GM12878 (cell line): ENCODE data around the gene BBLN. TPM values are rescaled to one million over a fixed set of nuclear protein-coding genes. Genes with fewer than 3 reads are reported as not detected.

Source experiments
- BCL11A ChIP-seq: IDR thresholded peaks from 2 replicates; pipeline ENCODE4 v1.6.1; 2011; ENCODE audit warnings: low read depth, low read length
- BHLHE40 ChIP-seq, 2 experiments: fragments of 450-650 bp in 1 of 2; IDR thresholded peaks; 2 replicates each; pipeline ENCODE4 v1.6.1; 2011 to 2017; ENCODE audit warnings: low read depth in 2 of 2, borderline replicate concordance in 1 of 2, improper control_type of control experiment in 1 of 2, low read length in 1 of 2, mild to moderate bottlenecking in 1 of 2
- CREM ChIP-seq: IDR thresholded peaks from 2 replicates; pipeline ENCODE4 v1.6.1; 2014; ENCODE audit warnings: antibody characterized with exemption, low read depth
- ETV6 ChIP-seq, 2 experiments: fragments of 450-650 bp in 1 of 2; IDR thresholded peaks in 1 of 2; conservative IDR thresholded peaks in 1 of 2; 2 replicates each; pipeline ENCODE4 v1.6.1; 2014; ENCODE audit warnings: antibody characterized with exemption in 1 of 2, borderline replicate concordance in 1 of 2, low read depth in 1 of 2, mild to moderate bottlenecking in 1 of 2, moderate library complexity in 1 of 2
- KLF5 ChIP-seq: fragments of 450-650 bp; IDR thresholded peaks from 2 replicates; pipeline ENCODE4 v1.6.1; 2014; ENCODE audit warnings: mild to moderate bottlenecking; ENCODE audit not compliant: partially characterized antibody
- LARP7 ChIP-seq: fragments of 450-650 bp; IDR thresholded peaks from 2 replicates; pipeline ENCODE4 v1.6.1; 2017; ENCODE audit warnings: mild to moderate bottlenecking
- NR2C1 ChIP-seq: fragments of 450-650 bp; IDR thresholded peaks from 2 replicates; pipeline ENCODE4 v1.6.1; 2017; ENCODE audit warnings: antibody characterized with exemption, mild to moderate bottlenecking, moderate library complexity
- NR2F1 ChIP-seq: fragments of 450-650 bp; conservative IDR thresholded peaks from 2 replicates; pipeline ENCODE4 v1.6.1; 2017; ENCODE audit warnings: mild to moderate bottlenecking
- RBBP5 ChIP-seq: fragments of 200-600 bp; sonication (generic); conservative IDR thresholded peaks from 2 replicates; pipeline ENCODE4 v1.6.1; 2016
- SIN3A ChIP-seq: IDR thresholded peaks from 2 replicates; pipeline ENCODE4 v1.6.1; 2012; ENCODE audit warnings: low read depth, low read length, improper control_type of control experiment
- SMARCA5 ChIP-seq: fragments of 450-650 bp; IDR thresholded peaks from 2 replicates; pipeline ENCODE4 v1.6.1; 2017; ENCODE audit warnings: mild to moderate bottlenecking
- SRF ChIP-seq, 2 experiments: IDR thresholded peaks; 2 replicates each; pipeline ENCODE4 v1.6.1; 2011; ENCODE audit warnings: low read depth in 2 of 2, low read length in 2 of 2, mild to moderate bottlenecking in 1 of 2, moderate library complexity in 1 of 2
- TBL1XR1 ChIP-seq: IDR thresholded peaks from 2 replicates; pipeline ENCODE4 v1.6.1; 2012; ENCODE audit warnings: low read depth, low read length, improper control_type of control experiment
- ZNF207 ChIP-seq: fragments of 450-650 bp; IDR thresholded peaks from 2 replicates; pipeline ENCODE4 v1.6.1; 2014; ENCODE audit warnings: antibody characterized with exemption, mild to moderate bottlenecking, borderline replicate concordance
- ZSCAN29 ChIP-seq: fragments of 450-650 bp; IDR thresholded peaks from 2 replicates; pipeline ENCODE4 v1.6.1; 2017; ENCODE audit warnings: mild to moderate bottlenecking, moderate library complexity
- polyA plus RNA-seq, 11 experiments: library from polyadenylated mRNA; depleted of rRNA in 4 of 11; unstranded in 6 of 11; stranded (reverse) in 5 of 11; fragments of >200 nt; fragmentation: Nextera tagmentation in 4 of 11; fragmentation: Illumina TruSeq in 1 of 11; extraction: Ambion mirVana in 4 of 11; extraction: Trizol in 1 of 11; gene quantifications; 1 replicate in 1 of 11; 2 replicates in 10 of 11; pipeline versions ENCODE4 v1.2.1 to v1.2.3, GENCODE V29; 2011 to 2016; ENCODE audit warnings: inconsistent platforms in 2 of 11, missing spikeins in 2 of 11, low read depth in 1 of 11
- total RNA-seq, 4 experiments: library from RNA; depleted of rRNA in 3 of 4; stranded (reverse); fragments of >200 nt in 3 of 4; fragmentation: Illumina TruSeq in 1 of 4; extraction: Trizol in 1 of 4; gene quantifications; 2 replicates each; pipeline versions ENCODE4 v1.2.1 to v1.2.3, GENCODE V29; 2013 to 2021
- TF ChIP-seq, protein P1 (sequence below): fragments of 450-650 bp; IDR thresholded peaks from 2 replicates; pipeline ENCODE4 v1.6.1; 2017; ENCODE audit warnings: low read depth, mild to moderate bottlenecking, moderate library complexity
- TF ChIP-seq, protein P2 (sequence below), 3 experiments: IDR thresholded peaks in 2 of 3; conservative IDR thresholded peaks in 1 of 3; 2 replicates each; pipeline ENCODE4 v1.5.1; 2011; ENCODE audit warnings: low read depth in 3 of 3, low read length in 3 of 3, mild to moderate bottlenecking in 3 of 3, control low read depth in 2 of 3, moderate library complexity in 2 of 3, inconsistent platforms in 1 of 3, mixed read lengths in 1 of 3; ENCODE audit not compliant: control insufficient read depth in 2 of 3, insufficient read depth in 1 of 3; ENCODE audit errors: extremely low read depth in 1 of 3
- TF ChIP-seq, protein P3 (sequence below): fragments of 450-650 bp; IDR thresholded peaks from 2 replicates; pipeline ENCODE4 v1.6.1; 2017; ENCODE audit warnings: mild to moderate bottlenecking, moderate library complexity
- TF ChIP-seq, protein P4 (sequence below): fragments of 450-650 bp; formaldehyde crosslinking; IDR thresholded peaks from 2 replicates; pipeline ENCODE4 v1.5.0; 2022; ENCODE audit warnings: mild to moderate bottlenecking, missing genetic modification characterization

BBLN gene
- total and polyA plus RNA-seq, 10 of the 15 experiments (the other 5 are each of a cell fraction or from before 2014, with no cell fraction given), result 3.8 to 194 (median 66.2) TPM

DNA sequence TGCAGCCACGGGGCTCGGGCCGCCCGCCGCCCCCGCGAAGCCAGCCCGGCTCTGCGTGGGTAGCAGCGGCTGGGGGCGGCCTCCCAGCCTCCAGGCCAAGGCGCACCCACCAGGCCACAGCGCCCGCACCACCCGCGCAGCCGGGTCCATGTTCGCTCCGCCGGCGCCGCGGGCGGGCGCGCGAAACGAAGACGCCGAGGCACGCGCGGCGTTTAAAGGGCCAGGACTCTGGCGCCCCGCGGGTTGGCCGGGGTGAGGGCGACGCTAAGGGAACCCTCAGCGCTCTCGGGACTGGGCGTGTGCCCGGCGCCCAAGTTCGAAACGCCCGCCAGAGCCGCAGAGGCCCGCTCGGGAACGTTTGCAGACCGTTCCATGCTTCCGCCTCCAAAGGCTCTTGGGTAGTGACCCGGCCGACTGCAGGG, 32.5 kb upstream of the BBLN start, which contains the start of gene PTGES2 (continued):
- TF ChIP-seq, protein P1, sequence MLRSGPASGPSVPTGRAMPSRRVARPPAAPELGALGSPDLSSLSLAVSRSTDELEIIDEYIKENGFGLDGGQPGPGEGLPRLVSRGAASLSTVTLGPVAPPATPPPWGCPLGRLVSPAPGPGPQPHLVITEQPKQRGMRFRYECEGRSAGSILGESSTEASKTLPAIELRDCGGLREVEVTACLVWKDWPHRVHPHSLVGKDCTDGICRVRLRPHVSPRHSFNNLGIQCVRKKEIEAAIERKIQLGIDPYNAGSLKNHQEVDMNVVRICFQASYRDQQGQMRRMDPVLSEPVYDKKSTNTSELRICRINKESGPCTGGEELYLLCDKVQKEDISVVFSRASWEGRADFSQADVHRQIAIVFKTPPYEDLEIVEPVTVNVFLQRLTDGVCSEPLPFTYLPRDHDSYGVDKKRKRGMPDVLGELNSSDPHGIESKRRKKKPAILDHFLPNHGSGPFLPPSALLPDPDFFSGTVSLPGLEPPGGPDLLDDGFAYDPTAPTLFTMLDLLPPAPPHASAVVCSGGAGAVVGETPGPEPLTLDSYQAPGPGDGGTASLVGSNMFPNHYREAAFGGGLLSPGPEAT, result peak; percentile 77; the same call in 1 of the 2 replicates
- TF ChIP-seq ETV6 (conservative IDR thresholded peaks at IDR 0.05 in 1 of 2, IDR thresholded peaks at IDR 0.05 in 1 of 2; ENCODE audit: borderline replicate concordance in 1 of 2, low read depth in 1 of 2), result no peak
- TF ChIP-seq, protein P2, sequence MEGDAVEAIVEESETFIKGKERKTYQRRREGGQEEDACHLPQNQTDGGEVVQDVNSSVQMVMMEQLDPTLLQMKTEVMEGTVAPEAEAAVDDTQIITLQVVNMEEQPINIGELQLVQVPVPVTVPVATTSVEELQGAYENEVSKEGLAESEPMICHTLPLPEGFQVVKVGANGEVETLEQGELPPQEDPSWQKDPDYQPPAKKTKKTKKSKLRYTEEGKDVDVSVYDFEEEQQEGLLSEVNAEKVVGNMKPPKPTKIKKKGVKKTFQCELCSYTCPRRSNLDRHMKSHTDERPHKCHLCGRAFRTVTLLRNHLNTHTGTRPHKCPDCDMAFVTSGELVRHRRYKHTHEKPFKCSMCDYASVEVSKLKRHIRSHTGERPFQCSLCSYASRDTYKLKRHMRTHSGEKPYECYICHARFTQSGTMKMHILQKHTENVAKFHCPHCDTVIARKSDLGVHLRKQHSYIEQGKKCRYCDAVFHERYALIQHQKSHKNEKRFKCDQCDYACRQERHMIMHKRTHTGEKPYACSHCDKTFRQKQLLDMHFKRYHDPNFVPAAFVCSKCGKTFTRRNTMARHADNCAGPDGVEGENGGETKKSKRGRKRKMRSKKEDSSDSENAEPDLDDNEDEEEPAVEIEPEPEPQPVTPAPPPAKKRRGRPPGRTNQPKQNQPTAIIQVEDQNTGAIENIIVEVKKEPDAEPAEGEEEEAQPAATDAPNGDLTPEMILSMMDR (IDR thresholded peaks at IDR 0.05 in 2 of 3, conservative IDR thresholded peaks at IDR 0.05 in 1 of 3; ENCODE audit: control insufficient read depth in 2 of 3, extremely low read depth in 1 of 3, insufficient read depth in 1 of 3, low read depth in 3 of 3, low read length in 3 of 3), result no peak
- no peak for TF ChIP-seq BCL11A
- TF ChIP-seq SMARCA5, result peak; percentile 76; the same call in 1 of the 2 replicates
- peak; percentile 47; the same call in 1 of the 2 replicates for TF ChIP-seq ZNF207
- 0 out of 4 replicates have a peak, but pooled peaks of 1 of the 2 experiments have one; percentile 30 for TF ChIP-seq SRF (IDR thresholded peaks at IDR 0.05; ENCODE audit: low read depth in 2 of 2, low read length in 2 of 2)
- peak; percentile 75 for TF ChIP-seq KLF5
- peak; percentile 33; the same call in 1 of the 2 replicates for TF ChIP-seq SIN3A
- peak; percentile 54 for TF ChIP-seq NR2C1
- peak; percentile 92 to 97 for TF ChIP-seq BHLHE40 (IDR thresholded peaks at IDR 0.05; ENCODE audit: borderline replicate concordance in 1 of 2, low read depth in 2 of 2, low read length in 1 of 2)
- no peak for TF ChIP-seq TBL1XR1
- TF ChIP-seq, protein P3, sequence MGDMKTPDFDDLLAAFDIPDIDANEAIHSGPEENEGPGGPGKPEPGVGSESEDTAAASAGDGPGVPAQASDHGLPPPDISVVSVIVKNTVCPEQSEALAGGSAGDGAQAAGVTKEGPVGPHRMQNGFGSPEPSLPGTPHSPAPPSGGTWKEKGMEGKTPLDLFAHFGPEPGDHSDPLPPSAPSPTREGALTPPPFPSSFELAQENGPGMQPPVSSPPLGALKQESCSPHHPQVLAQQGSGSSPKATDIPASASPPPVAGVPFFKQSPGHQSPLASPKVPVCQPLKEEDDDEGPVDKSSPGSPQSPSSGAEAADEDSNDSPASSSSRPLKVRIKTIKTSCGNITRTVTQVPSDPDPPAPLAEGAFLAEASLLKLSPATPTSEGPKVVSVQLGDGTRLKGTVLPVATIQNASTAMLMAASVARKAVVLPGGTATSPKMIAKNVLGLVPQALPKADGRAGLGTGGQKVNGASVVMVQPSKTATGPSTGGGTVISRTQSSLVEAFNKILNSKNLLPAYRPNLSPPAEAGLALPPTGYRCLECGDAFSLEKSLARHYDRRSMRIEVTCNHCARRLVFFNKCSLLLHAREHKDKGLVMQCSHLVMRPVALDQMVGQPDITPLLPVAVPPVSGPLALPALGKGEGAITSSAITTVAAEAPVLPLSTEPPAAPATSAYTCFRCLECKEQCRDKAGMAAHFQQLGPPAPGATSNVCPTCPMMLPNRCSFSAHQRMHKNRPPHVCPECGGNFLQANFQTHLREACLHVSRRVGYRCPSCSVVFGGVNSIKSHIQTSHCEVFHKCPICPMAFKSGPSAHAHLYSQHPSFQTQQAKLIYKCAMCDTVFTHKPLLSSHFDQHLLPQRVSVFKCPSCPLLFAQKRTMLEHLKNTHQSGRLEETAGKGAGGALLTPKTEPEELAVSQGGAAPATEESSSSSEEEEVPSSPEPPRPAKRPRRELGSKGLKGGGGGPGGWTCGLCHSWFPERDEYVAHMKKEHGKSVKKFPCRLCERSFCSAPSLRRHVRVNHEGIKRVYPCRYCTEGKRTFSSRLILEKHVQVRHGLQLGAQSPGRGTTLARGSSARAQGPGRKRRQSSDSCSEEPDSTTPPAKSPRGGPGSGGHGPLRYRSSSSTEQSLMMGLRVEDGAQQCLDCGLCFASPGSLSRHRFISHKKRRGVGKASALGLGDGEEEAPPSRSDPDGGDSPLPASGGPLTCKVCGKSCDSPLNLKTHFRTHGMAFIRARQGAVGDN, result peak; percentile 60; the same call in 1 of the 2 replicates
- peak; percentile 93 for TF ChIP-seq LARP7
- TF ChIP-seq NR2F1, result peak; percentile 75
- peak; percentile 43; the same call in 1 of the 2 replicates for TF ChIP-seq ZSCAN29
- TF ChIP-seq, protein P4, sequence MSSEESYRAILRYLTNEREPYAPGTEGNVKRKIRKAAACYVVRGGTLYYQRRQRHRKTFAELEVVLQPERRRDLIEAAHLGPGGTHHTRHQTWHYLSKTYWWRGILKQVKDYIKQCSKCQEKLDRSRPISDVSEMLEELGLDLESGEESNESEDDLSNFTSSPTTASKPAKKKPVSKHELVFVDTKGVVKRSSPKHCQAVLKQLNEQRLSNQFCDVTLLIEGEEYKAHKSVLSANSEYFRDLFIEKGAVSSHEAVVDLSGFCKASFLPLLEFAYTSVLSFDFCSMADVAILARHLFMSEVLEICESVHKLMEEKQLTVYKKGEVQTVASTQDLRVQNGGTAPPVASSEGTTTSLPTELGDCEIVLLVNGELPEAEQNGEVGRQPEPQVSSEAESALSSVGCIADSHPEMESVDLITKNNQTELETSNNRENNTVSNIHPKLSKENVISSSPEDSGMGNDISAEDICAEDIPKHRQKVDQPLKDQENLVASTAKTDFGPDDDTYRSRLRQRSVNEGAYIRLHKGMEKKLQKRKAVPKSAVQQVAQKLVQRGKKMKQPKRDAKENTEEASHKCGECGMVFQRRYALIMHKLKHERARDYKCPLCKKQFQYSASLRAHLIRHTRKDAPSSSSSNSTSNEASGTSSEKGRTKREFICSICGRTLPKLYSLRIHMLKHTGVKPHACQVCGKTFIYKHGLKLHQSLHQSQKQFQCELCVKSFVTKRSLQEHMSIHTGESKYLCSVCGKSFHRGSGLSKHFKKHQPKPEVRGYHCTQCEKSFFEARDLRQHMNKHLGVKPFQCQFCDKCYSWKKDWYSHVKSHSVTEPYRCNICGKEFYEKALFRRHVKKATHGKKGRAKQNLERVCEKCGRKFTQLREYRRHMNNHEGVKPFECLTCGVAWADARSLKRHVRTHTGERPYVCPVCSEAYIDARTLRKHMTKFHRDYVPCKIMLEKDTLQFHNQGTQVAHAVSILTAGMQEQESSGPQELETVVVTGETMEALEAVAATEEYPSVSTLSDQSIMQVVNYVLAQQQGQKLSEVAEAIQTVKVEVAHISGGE (CRISPR knock-in tag), result no peak
- TF ChIP-seq RBBP5, result no peak
- peak; percentile 17; the same call in 1 of the 2 replicates for TF ChIP-seq CREM
